ENCODE results near the gene KLF5. TPM values are rescaled to one million over a fixed set of nuclear protein-coding genes. Genes with fewer than 3 reads are reported as not detected.

Gene KLF5
- total and polyA plus RNA-seq, 10 of the 15 experiments (the other 5 are each of a cell fraction or from before 2014, with no cell fraction given) = 0.43 to 5.2 (median 1.0) TPM

DNA sequence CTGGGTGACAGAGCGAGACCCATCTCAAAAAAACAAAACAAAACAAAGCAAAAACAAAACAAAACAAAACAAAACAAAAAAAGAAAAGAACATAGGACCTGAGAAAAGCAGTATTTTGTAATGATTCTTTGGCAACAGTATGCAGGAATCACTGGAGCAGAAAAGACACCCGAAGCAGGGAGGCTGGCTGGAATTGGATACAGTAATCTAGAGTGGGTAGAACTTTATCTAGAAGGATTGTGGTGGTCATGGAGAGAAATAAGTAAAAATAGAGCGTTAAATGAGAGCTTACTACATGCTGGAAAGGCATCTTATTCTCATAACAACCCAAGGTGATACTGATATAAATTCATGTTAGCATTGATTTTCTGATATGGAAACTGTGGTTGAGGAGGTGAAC is 51.2 kb downstream of the KLF5 start (continued):
- TF ChIP-seq, protein P1, sequence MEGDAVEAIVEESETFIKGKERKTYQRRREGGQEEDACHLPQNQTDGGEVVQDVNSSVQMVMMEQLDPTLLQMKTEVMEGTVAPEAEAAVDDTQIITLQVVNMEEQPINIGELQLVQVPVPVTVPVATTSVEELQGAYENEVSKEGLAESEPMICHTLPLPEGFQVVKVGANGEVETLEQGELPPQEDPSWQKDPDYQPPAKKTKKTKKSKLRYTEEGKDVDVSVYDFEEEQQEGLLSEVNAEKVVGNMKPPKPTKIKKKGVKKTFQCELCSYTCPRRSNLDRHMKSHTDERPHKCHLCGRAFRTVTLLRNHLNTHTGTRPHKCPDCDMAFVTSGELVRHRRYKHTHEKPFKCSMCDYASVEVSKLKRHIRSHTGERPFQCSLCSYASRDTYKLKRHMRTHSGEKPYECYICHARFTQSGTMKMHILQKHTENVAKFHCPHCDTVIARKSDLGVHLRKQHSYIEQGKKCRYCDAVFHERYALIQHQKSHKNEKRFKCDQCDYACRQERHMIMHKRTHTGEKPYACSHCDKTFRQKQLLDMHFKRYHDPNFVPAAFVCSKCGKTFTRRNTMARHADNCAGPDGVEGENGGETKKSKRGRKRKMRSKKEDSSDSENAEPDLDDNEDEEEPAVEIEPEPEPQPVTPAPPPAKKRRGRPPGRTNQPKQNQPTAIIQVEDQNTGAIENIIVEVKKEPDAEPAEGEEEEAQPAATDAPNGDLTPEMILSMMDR (IDR thresholded peaks at IDR 0.05 in 2 of 3, conservative IDR thresholded peaks at IDR 0.05 in 1 of 3; ENCODE audit: control insufficient read depth in 2 of 3, extremely low read depth in 1 of 3, insufficient read depth in 1 of 3, low read depth in 3 of 3, low read length in 3 of 3) = no peak
- no peak for TF ChIP-seq SP1 (IDR thresholded peaks at IDR 0.05; ENCODE audit: low read depth, low read length)
- TF ChIP-seq ZNF217 (IDR thresholded peaks at IDR 0.05) = no peak
- TF ChIP-seq TCF3 (IDR thresholded peaks at IDR 0.05; ENCODE audit: borderline replicate concordance, insufficient read depth, low read depth, low read length) = no peak
- TF ChIP-seq ZNF274 (IDR thresholded peaks at IDR 0.05; ENCODE audit: insufficient read depth, insufficient read length) = no peak
- no peak for TF ChIP-seq POLR2A (IDR thresholded peaks at IDR 0.05; ENCODE audit: low read depth, low read length)
- TF ChIP-seq, protein P2, sequence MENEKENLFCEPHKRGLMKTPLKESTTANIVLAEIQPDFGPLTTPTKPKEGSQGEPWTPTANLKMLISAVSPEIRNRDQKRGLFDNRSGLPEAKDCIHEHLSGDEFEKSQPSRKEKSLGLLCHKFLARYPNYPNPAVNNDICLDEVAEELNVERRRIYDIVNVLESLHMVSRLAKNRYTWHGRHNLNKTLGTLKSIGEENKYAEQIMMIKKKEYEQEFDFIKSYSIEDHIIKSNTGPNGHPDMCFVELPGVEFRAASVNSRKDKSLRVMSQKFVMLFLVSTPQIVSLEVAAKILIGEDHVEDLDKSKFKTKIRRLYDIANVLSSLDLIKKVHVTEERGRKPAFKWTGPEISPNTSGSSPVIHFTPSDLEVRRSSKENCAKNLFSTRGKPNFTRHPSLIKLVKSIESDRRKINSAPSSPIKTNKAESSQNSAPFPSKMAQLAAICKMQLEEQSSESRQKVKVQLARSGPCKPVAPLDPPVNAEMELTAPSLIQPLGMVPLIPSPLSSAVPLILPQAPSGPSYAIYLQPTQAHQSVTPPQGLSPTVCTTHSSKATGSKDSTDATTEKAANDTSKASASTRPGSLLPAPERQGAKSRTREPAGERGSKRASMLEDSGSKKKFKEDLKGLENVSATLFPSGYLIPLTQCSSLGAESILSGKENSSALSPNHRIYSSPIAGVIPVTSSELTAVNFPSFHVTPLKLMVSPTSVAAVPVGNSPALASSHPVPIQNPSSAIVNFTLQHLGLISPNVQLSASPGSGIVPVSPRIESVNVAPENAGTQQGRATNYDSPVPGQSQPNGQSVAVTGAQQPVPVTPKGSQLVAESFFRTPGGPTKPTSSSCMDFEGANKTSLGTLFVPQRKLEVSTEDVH (IDR thresholded peaks at IDR 0.05; ENCODE audit: low read depth, partially characterized antibody) = no peak
- TF ChIP-seq, protein P3, sequence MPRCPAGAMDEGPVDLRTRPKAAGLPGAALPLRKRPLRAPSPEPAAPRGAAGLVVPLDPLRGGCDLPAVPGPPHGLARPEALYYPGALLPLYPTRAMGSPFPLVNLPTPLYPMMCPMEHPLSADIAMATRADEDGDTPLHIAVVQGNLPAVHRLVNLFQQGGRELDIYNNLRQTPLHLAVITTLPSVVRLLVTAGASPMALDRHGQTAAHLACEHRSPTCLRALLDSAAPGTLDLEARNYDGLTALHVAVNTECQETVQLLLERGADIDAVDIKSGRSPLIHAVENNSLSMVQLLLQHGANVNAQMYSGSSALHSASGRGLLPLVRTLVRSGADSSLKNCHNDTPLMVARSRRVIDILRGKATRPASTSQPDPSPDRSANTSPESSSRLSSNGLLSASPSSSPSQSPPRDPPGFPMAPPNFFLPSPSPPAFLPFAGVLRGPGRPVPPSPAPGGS (IDR thresholded peaks at IDR 0.05; ENCODE audit: borderline replicate concordance, insufficient read depth, low read depth, low read length, poor library complexity, severe bottlenecking) = no peak
- TF ChIP-seq NRF1 (conservative IDR thresholded peaks at IDR 0.05; ENCODE audit: low read depth, low read length) = no peak

Data from GM12878 (cell line).